ENCODE results near the gene KRT32.

GRCh38 chr17:41417127-41417526 lies 50.1 kb downstream of the KRT32 start:
- TF ChIP-seq POLR2A (IDR thresholded peaks at IDR 0.05; ENCODE audit: low read length) = no peak
- TF ChIP-seq GATA1 (IDR thresholded peaks at IDR 0.05; ENCODE audit: low read depth, low read length) = no peak
